OCI-LY7 (cell line): ENCODE measurements around the gene NAA38. TPM values are rescaled to one million over a fixed set of nuclear protein-coding genes. Genes with fewer than 3 reads are reported as not detected.

Experiments
- BruUV-seq: library from RNA; stranded (reverse); fragments of 400-500 nt; replicated peaks from 2 replicates; lab custom pipeline; 2021; lab: Mats Ljungman, UMichigan
- CTCF ChIA-PET: fragments of 300-600 bp; sonication (Branson Sonifier 250); formaldehyde crosslinking; loops from one replicate; lab custom pipeline; 2022; ENCODE audit warnings: antibody characterized with exemption; ENCODE audit not compliant: unreplicated experiment; lab: Charles Lee
- POLR2A ChIA-PET: fragments of 300-600 bp; sonication (Branson Sonifier 250); formaldehyde crosslinking; loops from one replicate; lab custom pipeline; 2022; ENCODE audit warnings: antibody characterized with exemption; lab: Charles Lee
- DNase-seq: peaks from one replicate; pipeline ENCODE4 v3.0.0-alpha.2; 2015; ENCODE audit warnings: low spot score
- H2AFZ ChIP-seq: fragments of 200-600 bp; sonication (generic), shearing (Covaris generic); 2 replicates; pipeline ENCODE4 v1.6.1; 2014; ENCODE audit warnings: mild to moderate bottlenecking, antibody characterized with exemption, low read length, moderate library complexity
- H3K27ac ChIP-seq: fragments of 200-600 bp; sonication (generic); 2 replicates; pipeline ENCODE4 v1.5.1; 2014; ENCODE audit warnings: mixed run types, low read depth, mild to moderate bottlenecking, moderate library complexity, low read length, inconsistent platforms; ENCODE audit not compliant: poor library complexity, severe bottlenecking
- H3K36me3 ChIP-seq: fragments of 200-600 bp; sonication (generic); 2 replicates; pipeline ENCODE4 v1.6.1; 2014; ENCODE audit warnings: mild to moderate bottlenecking, antibody characterized with exemption, low read length, moderate library complexity, mixed read lengths; ENCODE audit not compliant: insufficient read depth
- H3K4me1 ChIP-seq: fragments of 200-600 bp; sonication (generic); 2 replicates; pipeline ENCODE4 v1.5.1; 2014; ENCODE audit warnings: mild to moderate bottlenecking, low read length; ENCODE audit not compliant: insufficient read depth, poor library complexity, severe bottlenecking
- H3K4me2 ChIP-seq: fragments of 200-600 bp; sonication (generic); 2 replicates; pipeline ENCODE4 v1.6.1; 2014; ENCODE audit warnings: mild to moderate bottlenecking, low read length
- H3K4me3 ChIP-seq: fragments of 200-600 bp; sonication (generic); 2 replicates; pipeline ENCODE4 v1.5.1; 2014; ENCODE audit warnings: mild to moderate bottlenecking, low read depth, low read length; ENCODE audit not compliant: poor library complexity, severe bottlenecking
- H3K79me2 ChIP-seq: fragments of 200-600 bp; sonication (generic); 2 replicates; pipeline ENCODE4 v1.6.1; 2016; ENCODE audit warnings: low read depth, mild to moderate bottlenecking, low read length, moderate library complexity, mixed read lengths; ENCODE audit not compliant: insufficient read depth
- H3K9me2 ChIP-seq: fragments of 200-600 bp; sonication (generic); 2 replicates; pipeline ENCODE4 v1.6.1; 2016; ENCODE audit warnings: mild to moderate bottlenecking, low read length, mixed read lengths; ENCODE audit not compliant: insufficient read depth
- H3K9me3 ChIP-seq: fragments of 200-600 bp; sonication (generic); 2 replicates; pipeline ENCODE4 v1.6.1; 2014; ENCODE audit warnings: mild to moderate bottlenecking, mixed run types, low read length, mixed read lengths
- H4K20me1 ChIP-seq: fragments of 200-600 bp; sonication (generic); 2 replicates; pipeline ENCODE4 v1.6.1; 2014; ENCODE audit warnings: mild to moderate bottlenecking, antibody characterized with exemption, low read length, moderate library complexity, mixed read lengths; ENCODE audit not compliant: insufficient read depth
- EZH2phosphoT487 ChIP-seq: fragments of 200-600 bp; sonication (generic); IDR thresholded peaks from 2 replicates; pipeline ENCODE4 v1.6.1; 2018; ENCODE audit warnings: low read depth, borderline replicate concordance, mild to moderate bottlenecking, mixed run types, antibody characterized with exemption, low read length, moderate library complexity, mixed read lengths
- intact Hi-C: fragments of 100-400 bp; cut with micrococcal nuclease; formaldehyde crosslinking; loops from one replicate; pipeline ENCODE4 v1.10.0; 2022; ENCODE audit not compliant: unreplicated experiment
- total RNA-seq, 2 experiments: library from RNA; depleted of rRNA in 1 of 2; stranded (reverse); fragments of >200 nt in 1 of 2; shearing (Covaris generic) in 1 of 2; gene quantifications; 2 replicates each; pipeline ENCODE4 v1.2.3, GENCODE V29; 2014 to 2022
- TF ChIP-seq, protein P1 (sequence below): fragments of 200-600 bp; sonication (generic); conservative IDR thresholded peaks from 2 replicates; pipeline ENCODE4 v1.5.1; 2014; ENCODE audit warnings: mild to moderate bottlenecking, antibody characterized with exemption, low read length, moderate library complexity, mixed read lengths

NAA38 gene
- total RNA-seq, 2 experiments from 2014 or later = 149 to 168 TPM

DNA sequence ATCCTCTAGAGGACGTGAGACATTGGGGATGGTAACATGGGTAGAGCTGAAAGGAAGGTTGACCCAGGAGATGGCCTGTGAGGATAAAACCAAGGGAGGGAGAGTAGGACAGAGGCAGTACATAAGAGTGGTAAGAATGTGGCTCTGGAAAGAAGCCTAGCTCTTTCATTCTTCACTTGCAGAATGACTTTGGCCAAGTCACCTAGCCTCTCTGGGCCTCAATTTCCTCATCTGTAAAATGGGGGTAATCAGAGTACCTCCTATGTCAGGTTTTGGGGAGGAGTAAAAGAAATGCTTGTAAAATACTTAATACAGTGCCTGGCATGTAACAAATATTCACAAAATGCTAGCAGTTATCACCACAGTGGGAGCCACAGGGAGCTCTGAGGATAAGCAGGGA is 16.5 kb downstream of the NAA38 start:
- Histone ChIP-seq H2AFZ (no peak overlapping the region), H3K36me3 (peaks cover 20% of the 10 kb centered on the region; the same call in 1 of the 2 replicates), H3K4me1 (peaks cover 48% of the 10 kb centered on the region), H3K9me3 (no peaks in the 10 kb centered on the region), H3K27ac (peak overlapping the region; percentile 92), H3K4me2 (peak overlapping the region; percentile 95), H4K20me1 (peaks cover 20% of the 10 kb centered on the region; the same call in 1 of the 2 replicates), H3K4me3 (peak overlapping the region; percentile 79), H3K9me2 (no peaks in the 10 kb centered on the region), H3K79me2 (peaks cover 55% of the 10 kb centered on the region; the same call in 1 of the 2 replicates)
- intact Hi-C loops = loop anchor here (5.0 kb wide), 1 partner anchor 359 kb away; the partner anchor contains the start of genes POLR2A and SLC35G6
- TF ChIP-seq, protein P1, sequence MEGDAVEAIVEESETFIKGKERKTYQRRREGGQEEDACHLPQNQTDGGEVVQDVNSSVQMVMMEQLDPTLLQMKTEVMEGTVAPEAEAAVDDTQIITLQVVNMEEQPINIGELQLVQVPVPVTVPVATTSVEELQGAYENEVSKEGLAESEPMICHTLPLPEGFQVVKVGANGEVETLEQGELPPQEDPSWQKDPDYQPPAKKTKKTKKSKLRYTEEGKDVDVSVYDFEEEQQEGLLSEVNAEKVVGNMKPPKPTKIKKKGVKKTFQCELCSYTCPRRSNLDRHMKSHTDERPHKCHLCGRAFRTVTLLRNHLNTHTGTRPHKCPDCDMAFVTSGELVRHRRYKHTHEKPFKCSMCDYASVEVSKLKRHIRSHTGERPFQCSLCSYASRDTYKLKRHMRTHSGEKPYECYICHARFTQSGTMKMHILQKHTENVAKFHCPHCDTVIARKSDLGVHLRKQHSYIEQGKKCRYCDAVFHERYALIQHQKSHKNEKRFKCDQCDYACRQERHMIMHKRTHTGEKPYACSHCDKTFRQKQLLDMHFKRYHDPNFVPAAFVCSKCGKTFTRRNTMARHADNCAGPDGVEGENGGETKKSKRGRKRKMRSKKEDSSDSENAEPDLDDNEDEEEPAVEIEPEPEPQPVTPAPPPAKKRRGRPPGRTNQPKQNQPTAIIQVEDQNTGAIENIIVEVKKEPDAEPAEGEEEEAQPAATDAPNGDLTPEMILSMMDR = peak; percentile 7; the same call in 1 of the 2 replicates
- TF ChIP-seq EZH2phosphoT487 = no peak
- DNase-seq = no peak
- CTCF ChIA-PET = no interaction called here
- BruUV-seq = TSS peak; percentile 67
- POLR2A ChIA-PET = interaction anchor here (0.5 kb wide), 1 partner anchor 97 kb away, joined by 3 read pairs; no protein-coding TSS in a partner anchor

DNA sequence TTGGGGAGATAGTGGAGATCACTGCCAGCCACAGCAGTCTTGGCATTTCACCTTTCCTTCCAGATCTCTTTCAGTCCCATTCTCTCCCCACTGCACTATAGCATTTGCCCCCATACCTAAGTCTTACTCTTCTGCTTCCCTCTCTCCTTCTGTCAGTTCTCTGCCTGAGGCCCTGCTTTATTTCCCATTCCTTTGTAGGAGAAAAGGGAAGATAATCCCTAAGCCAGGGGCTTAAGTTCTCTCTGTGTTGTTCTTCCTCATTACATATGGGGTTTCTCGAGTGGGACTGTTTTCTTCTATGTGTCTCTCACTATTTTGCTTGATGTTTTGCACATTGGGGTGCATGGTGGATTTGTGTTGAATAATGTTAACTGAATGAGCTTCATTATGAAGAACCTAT is 16.9 kb downstream of the NAA38 start:
- ChIA-PET CTCF (no interaction called here), POLR2A (no interaction called here)
- Histone ChIP-seq H3K36me3 (peaks cover 16% of the 10 kb centered on the region; the same call in 1 of the 2 replicates), H3K27ac (peak overlapping the region; percentile 92), H3K4me3 (peak overlapping the region; percentile 79), H3K79me2 (peaks cover 52% of the 10 kb centered on the region; the same call in 1 of the 2 replicates), H3K9me2 (no peaks in the 10 kb centered on the region), H4K20me1 (peaks cover 18% of the 10 kb centered on the region; the same call in 1 of the 2 replicates), H3K4me2 (peak overlapping the region; percentile 95), H3K9me3 (no peaks in the 10 kb centered on the region), H3K4me1 (peaks cover 46% of the 10 kb centered on the region), H2AFZ (no peak overlapping the region)
- intact Hi-C loops = loop anchor here (5.0 kb wide), 1 partner anchor 358 kb away; the partner anchor contains the start of genes POLR2A and SLC35G6
- no peak for DNase-seq
- TF ChIP-seq, protein P1 = 0 out of 2 replicates have a peak, but pooled peaks have one; percentile 19
- TF ChIP-seq EZH2phosphoT487 = no peak
- BruUV-seq = no TSS peak

DNA sequence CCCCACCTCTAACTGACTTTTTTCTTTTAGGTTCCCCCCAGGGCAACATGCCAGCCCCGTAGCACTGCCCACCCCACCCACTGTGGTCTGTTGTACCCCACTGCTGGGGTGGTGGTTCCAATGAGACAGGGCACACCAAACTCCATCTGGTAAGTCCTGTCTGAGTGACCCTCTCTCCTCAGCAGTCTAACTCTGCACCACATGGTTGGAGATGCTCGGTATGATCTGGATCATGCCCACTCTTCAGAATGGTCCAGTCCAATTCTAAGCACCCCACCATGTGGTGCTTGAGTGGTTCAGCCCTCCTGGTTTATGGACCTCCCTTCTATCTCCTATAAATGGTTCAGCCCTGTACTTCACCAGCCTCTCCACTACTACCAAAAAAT is 17.5 kb downstream of the NAA38 start:
- no TSS peak for BruUV-seq
- peaks cover 13% of the 10 kb centered on the region; the same call in 1 of the 2 replicates for H4K20me1 ChIP-seq

More for the DNA sequence above, 17.5 kb downstream of the NAA38 start:
- no peaks in the 10 kb centered on the region for H3K9me3 ChIP-seq
- peak overlapping the region; percentile 79 for H3K4me3 ChIP-seq
- CTCF ChIA-PET = no interaction called here
- H3K79me2 ChIP-seq = peaks cover 47% of the 10 kb centered on the region; the same call in 1 of the 2 replicates
- H3K4me1 ChIP-seq = peaks cover 40% of the 10 kb centered on the region
- no peak overlapping the region for H2AFZ ChIP-seq
- intact Hi-C loops = loop anchor here (5.0 to 10.0 kb wide), 6 partner anchors 153 to 588 kb away; partner anchors contain the start of genes CTDNEP1, ELP5, HES7 and PER1
- H3K9me2 ChIP-seq = no peaks in the 10 kb centered on the region
- POLR2A ChIA-PET = no interaction called here
- peak overlapping the region; percentile 95 for H3K4me2 ChIP-seq
- peak; percentile 91 for DNase-seq
- peak overlapping the region; percentile 92 for H3K27ac ChIP-seq
- no peak for TF ChIP-seq EZH2phosphoT487
- TF ChIP-seq, protein P1 = no peak
- H3K36me3 ChIP-seq = peaks cover 12% of the 10 kb centered on the region; the same call in 1 of the 2 replicates
